ENCODE data around the gene CLIC3.
A peak's percentile ranks its signal among the peaks of the same experiment; 100 is the strongest.

The CLIC3 gene, protein sequence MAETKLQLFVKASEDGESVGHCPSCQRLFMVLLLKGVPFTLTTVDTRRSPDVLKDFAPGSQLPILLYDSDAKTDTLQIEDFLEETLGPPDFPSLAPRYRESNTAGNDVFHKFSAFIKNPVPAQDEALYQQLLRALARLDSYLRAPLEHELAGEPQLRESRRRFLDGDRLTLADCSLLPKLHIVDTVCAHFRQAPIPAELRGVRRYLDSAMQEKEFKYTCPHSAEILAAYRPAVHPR

DNA sequence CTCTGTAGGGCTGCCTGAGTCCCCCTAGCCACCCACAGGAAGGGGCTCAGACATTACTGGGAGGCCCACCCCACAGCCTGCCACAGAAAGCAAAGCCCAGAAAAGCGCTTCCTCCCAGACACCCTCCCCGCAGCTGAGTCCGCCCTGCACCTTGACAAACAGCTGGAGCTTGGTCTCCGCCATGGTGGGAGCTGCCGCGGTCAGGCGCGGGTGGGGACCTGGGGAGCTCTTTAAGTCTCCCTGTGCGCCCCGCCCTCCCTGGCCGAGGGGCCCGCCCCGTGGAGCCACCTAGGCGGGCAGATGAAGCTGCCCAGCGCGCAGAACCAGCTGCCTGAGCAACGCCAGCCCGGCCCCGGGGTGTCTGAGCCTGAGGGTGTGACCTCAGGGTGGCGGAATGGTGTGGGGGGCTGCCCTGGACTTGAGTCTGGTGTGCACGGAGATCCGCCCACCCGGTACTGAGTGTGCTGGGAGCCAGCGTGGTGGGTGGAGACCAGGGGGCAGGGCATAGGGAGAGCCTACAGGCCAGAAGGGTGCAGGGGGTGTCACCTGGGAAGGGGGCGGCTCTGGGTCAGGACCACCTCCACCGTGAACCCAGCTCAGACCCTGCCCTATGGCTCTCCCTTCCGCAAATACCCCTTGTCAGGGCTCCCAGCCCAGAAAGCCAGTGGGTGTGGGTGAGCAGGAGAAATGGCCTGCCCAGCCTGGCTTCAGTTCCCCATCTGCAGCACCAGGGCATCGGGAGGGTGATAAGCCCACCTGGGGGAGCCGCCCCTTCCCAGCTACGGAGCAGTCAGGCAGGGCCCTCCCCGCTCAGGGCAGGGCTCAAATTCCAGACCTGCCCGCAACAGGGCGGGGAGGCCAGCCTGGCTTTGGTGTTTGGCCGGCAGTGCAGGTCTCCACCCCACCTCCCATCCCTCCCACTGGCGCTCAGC, at the start of gene CLIC3:
CLIC3 (minus strand) TSS at position 208 of the 932 bp plus-strand sequence; CDS start at position 183, 25 bp downstream.
- TF ChIP-seq, protein P1, sequence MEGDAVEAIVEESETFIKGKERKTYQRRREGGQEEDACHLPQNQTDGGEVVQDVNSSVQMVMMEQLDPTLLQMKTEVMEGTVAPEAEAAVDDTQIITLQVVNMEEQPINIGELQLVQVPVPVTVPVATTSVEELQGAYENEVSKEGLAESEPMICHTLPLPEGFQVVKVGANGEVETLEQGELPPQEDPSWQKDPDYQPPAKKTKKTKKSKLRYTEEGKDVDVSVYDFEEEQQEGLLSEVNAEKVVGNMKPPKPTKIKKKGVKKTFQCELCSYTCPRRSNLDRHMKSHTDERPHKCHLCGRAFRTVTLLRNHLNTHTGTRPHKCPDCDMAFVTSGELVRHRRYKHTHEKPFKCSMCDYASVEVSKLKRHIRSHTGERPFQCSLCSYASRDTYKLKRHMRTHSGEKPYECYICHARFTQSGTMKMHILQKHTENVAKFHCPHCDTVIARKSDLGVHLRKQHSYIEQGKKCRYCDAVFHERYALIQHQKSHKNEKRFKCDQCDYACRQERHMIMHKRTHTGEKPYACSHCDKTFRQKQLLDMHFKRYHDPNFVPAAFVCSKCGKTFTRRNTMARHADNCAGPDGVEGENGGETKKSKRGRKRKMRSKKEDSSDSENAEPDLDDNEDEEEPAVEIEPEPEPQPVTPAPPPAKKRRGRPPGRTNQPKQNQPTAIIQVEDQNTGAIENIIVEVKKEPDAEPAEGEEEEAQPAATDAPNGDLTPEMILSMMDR (conservative IDR thresholded peaks at IDR 0.05; ENCODE audit: control insufficient read depth, insufficient read depth, low read depth, low read length): no peak
- no peak for DNase-seq (ENCODE audit: low read depth)
- H3K4me3 ChIP-seq (ENCODE audit: control insufficient read depth, low read depth, low read length): no peak within 1 kb of the TSS

DNA sequence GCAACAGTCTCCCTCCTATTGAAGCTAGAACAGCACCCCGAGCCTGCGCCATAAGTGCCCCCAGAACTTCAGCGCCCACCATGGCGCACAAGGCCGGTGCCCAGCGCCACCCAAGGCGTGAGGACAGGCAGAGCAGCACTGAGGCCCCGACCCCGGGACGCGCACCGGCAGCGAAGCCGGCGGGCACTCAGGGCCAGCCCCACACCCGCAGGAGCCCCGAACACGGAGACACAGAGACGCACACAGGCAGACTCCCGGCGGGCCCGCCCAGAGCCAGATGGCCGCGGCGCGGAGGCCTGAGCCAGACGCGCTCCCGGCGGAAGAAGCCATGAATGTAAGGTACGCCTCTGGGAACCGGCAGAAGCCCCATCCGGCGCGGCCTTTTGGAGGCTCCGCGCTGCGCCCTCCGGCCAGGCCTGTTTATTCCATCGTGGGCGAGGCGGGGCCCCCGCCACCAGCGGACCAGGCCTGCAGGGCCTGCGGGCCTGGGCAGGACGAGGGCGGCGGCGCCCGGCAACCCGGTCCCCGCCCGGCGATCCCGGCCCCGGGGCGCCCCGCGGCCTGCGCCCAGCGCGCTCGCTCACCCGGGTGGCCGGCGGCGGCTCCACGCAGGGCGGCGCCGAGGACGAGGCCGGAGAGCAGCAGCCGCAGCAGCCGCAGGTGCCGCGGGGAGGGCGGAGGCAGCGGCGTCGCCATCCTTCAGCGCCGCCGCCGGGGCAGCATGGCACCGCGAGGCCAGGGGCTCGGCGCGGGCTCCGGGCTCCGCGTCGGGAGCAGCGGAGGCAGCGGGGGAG, 49.1 kb upstream of the CLIC3 start:
- DNase-seq (ENCODE audit: low read depth): peak; percentile 42
- peak overlapping the region; percentile 51 for H3K4me3 ChIP-seq (ENCODE audit: control insufficient read depth, low read depth, low read length)
- TF ChIP-seq, protein P1 (conservative IDR thresholded peaks at IDR 0.05; ENCODE audit: control insufficient read depth, insufficient read depth, low read depth, low read length): no peak

DNA sequence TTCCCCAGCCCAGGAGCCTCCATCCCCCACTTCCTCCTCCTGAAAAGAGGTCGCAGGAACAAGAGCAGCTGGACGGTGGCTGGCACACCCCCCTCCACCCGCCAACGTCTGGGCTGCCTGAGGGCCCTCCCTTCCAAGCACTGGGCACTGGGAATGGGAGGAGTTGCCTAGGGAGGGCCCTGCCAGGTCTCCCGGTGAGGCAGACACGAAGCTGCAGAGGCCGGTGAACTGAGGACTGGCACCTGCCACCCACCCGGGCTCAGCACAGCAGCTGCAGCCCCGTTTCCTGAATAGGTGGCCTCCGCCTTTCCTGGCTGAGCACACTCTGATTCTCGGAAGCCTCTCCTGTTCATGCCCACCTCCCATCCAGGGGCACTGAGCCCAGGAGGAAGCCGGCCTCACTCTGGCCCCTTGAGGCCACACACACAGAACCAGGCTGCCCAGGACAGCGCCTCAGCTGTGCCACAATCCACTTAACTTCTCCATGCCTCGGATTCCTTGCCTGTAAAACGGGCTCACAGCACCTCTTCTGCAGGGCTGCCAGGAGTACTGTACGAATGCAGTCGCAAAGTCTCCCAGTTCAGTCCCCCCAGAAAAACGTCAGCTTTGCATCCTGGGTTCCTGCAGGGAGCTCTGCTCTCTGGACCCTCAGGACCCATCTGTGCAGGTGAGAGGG, 48.3 kb upstream of the CLIC3 start:
- peak overlapping the region; percentile 43 for H3K4me3 ChIP-seq (ENCODE audit: control insufficient read depth, low read depth, low read length)
- TF ChIP-seq, protein P1 (conservative IDR thresholded peaks at IDR 0.05; ENCODE audit: control insufficient read depth, insufficient read depth, low read depth, low read length): no peak
- no peak for DNase-seq (ENCODE audit: low read depth)

DNA sequence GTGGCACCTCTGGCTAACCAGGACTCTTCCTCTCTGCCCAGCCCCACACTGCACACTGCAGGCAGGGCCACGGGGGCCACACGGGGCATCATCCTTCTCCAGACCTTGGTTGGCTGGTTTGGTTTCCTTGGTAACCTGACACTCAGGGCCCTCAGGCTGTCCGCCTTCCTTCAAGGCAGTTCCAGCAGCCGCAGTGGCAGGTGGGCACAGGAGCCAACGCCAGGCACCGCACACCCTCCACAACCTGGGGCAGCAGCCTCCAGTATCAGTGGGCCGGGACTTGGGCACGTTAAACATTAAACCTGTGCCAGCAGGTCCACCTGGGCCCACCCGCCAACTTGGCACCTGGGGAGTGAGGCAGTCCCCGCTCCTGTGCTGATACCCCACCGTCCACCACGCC, 47.7 kb upstream of the CLIC3 start:
- TF ChIP-seq, protein P1 (conservative IDR thresholded peaks at IDR 0.05; ENCODE audit: control insufficient read depth, insufficient read depth, low read depth, low read length): no peak
- no peak overlapping the region for H3K4me3 ChIP-seq (ENCODE audit: control insufficient read depth, low read depth, low read length)
- DNase-seq (ENCODE audit: low read depth): no peak

DNA sequence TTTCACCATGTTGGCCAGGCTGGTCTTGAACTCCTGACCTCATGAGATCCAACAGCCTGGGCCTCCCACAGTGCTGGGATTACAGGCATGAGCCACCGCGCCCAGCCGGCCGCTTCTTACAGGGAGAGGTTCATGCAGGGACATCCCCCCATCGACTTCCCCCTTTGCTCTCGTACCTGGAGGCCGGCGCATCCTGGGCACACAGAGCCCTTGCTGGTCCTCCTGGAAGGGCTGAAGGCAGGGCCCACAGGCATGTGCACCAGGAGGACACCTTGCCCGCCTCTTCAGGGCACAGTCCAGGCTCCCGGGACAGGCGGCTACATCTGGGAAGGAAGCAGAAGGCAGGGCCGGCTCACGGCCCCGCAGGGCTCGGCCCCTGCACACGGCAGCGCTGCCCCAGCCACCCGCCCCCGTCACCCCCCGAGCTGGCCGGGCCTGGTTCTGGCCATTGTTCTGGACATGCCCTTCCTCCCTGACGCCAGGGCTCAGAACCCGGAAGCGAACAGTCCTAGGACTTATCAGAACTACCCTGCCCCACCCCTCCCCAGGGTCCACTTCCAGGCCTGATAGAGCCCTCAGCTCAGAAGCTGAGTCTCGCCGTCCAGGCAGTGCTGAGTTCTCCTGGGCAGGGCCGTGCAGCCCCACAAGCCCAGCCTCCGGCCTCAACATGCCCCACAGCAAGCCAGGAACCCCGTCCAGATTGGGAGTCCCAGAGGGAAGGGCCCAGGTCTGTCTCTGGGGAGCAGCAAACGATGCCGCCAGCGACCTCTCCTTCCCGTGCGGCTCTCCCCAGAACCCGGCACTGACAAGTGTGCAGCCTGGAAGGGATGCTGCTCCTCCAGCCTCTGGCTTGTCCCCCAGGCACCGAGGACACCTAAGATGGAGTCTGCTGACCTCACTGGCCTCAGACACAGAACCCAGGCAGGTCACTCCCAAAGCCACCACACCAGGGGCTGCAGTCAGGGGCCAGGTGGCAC, 46.7 kb upstream of the CLIC3 start:
- H3K4me3 ChIP-seq (ENCODE audit: control insufficient read depth, low read depth, low read length): no peak overlapping the region
- TF ChIP-seq, protein P1 (conservative IDR thresholded peaks at IDR 0.05; ENCODE audit: control insufficient read depth, insufficient read depth, low read depth, low read length): no peak
- DNase-seq (ENCODE audit: low read depth): no peak

Measured in fibroblast of mammary gland (primary cell).